ENCODE data around the gene CLDN22.

The CLDN22 gene

DNA sequence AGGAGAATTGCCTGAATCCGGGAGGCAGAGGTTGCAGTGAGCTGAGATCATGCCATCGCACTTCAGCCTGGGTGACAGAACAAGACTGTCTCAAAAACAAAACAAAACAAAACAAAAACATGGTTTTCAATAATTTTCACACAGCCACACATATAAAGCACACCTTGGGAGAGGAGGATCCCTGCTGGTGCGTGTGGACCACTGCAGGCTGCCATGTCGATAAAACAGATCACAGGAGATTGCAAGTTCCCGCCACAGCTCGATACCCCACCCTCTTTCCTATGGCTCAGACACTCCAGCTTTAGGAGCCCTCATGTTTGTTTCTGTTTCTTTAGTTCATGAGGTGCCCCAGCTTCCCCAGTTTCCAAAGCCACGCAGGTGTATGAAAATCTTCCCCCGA lies 33.5 kb upstream of the CLDN22 start:
- H3K27ac ChIP-seq = no peak overlapping the region
- TF ChIP-seq, protein P1, sequence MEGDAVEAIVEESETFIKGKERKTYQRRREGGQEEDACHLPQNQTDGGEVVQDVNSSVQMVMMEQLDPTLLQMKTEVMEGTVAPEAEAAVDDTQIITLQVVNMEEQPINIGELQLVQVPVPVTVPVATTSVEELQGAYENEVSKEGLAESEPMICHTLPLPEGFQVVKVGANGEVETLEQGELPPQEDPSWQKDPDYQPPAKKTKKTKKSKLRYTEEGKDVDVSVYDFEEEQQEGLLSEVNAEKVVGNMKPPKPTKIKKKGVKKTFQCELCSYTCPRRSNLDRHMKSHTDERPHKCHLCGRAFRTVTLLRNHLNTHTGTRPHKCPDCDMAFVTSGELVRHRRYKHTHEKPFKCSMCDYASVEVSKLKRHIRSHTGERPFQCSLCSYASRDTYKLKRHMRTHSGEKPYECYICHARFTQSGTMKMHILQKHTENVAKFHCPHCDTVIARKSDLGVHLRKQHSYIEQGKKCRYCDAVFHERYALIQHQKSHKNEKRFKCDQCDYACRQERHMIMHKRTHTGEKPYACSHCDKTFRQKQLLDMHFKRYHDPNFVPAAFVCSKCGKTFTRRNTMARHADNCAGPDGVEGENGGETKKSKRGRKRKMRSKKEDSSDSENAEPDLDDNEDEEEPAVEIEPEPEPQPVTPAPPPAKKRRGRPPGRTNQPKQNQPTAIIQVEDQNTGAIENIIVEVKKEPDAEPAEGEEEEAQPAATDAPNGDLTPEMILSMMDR (conservative IDR thresholded peaks at IDR 0.05) = no peak
- no peak for TF ChIP-seq ZFX (IDR thresholded peaks at IDR 0.05)

DNA sequence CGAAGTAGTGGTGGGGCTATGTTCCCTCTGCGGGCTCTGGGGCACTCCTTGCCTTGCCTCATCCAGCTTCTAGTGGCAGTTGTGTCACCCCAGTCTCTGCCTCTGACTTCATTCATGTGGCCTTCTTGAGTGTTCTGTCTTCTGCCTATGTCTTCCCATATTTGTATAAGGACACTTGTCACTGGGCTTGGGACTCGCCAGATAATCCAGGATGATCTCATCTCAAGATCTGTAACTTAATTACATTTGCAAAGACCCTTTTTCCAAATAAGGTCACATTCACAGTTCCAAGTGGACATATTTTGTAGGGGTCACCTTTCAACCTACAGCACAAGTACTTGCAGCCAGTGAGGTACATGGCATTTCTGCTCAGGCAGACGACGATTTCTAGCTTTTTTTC lies 32.5 kb upstream of the CLDN22 start:
- H3K27ac ChIP-seq = no peak overlapping the region
- no peak for TF ChIP-seq ZFX (IDR thresholded peaks at IDR 0.05)
- TF ChIP-seq, protein P1 (conservative IDR thresholded peaks at IDR 0.05) = no peak

DNA sequence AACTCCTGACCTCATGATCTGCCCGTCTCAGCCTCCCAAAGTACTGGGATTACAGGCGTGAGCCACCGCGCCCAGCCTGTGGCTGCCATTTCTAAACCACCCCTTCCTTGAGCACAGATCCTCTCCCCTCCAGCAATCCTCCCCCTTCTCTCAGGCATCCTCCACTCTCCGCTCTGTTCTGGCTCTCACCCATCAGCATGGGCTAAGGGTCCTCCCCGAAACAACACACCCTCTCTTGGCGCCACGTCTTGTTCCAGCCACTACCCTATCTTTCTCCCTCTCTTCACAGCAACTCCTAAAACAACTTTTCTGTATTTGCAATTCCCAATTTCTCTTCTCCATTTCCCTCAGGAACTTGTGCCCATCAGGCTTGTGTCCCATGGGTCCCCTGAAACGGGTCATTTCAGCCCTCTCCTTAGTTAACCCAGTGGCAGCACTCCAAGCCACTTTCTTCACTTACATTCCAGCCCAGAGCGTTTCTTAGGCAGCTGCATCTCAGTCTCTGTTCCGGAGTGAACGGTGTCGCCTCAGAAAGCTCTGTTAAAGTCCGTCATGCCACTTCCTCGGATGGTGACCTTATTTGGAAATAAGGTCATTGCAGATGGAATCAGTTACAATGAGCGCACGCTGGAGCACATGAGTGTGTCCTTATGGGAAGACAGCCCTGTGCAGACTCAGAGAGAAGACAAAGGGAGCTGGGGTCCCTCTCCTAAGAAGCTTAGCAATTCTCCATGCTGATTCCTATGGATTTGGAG lies 30.4 kb upstream of the CLDN22 start:
- no peak overlapping the region for H3K27ac ChIP-seq
- TF ChIP-seq ZFX (IDR thresholded peaks at IDR 0.05) = no peak
- TF ChIP-seq, protein P1 (conservative IDR thresholded peaks at IDR 0.05) = no peak

DNA sequence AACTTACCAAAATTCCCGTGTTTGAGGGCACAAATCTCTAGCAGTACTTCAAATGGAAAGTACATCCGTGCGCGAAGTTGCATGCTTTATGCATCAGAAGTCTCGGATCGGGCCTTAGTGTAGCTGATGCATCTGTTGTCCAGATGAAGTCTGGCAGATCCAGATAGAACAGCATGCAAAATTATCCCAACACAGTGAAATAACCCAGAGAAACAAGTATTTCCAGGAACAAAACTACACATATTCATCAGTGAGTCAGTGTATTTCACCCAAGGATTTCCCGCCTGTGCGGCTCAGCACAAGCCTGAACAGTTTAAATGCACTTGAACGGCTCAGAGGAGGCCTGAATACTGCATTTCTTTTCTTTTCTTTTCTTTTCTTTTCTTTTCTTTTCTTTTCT lies 29.6 kb upstream of the CLDN22 start:
- no peak overlapping the region for H3K27ac ChIP-seq
- TF ChIP-seq, protein P1 (conservative IDR thresholded peaks at IDR 0.05) = no peak

DNA sequence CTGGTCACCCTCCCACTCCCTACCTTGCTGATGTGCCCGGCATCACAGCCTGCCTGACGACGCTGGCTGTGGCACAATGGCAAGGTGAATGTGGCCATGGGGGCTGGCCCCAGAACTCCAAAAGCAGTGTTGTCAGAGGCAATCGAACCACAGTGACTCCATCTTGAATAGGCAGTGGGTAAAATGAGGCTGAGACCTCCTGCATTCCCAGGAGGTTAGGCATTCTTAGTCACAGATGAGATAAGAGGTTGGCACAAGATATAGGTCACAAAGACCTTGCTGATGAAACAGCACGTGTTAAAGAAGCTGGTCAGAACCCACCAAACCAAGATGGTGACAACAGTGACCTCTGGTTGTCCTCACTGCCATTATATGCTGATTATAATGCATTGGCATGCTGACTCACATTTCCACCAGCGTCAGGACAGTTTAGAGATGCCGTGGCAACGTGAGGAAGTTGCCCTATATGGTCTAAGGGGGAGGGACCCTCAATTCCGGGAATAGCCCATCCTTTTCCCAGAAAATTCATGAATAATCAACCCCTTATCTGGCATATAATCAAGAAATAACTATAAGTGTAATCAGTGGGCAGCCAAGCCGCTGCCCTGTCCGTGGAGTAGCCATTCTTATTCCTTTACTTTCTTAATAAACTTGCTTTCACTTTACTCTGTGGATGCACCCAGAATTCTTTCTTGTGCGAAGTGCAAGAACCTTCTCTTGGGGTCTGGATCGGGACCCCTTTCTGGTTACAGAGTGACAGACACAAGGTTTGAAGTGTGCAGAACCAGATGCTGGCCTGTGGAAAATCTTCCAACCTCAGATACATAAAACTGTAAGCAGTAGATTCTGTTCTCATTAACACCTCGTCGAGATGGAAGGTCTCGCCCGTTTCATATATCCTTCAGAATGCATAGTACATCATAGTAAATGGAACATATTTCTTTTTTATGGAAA lies 28.9 kb upstream of the CLDN22 start:
- H3K27ac ChIP-seq = no peak overlapping the region
- TF ChIP-seq, protein P1 (conservative IDR thresholded peaks at IDR 0.05) = no peak
- TF ChIP-seq ZFX (IDR thresholded peaks at IDR 0.05) = no peak

DNA sequence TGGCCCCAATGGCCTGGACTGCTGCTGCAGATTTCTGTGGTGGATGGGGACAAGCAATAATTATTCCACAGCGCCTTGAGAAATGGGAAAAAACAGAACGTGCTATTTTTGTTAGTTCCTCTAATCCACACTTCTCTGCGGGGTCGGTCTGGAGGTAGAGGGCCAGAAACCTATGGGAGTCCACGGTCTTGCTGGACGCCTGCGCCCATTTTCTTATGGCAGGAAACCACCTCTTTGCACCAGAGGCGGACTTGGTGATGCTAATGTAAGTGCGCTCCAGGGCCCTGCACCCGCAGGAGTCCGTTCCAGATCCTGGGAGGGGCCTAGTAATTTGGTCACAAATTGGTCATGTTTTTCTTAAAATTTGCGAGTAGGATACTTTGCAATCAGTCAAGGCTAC lies 28.1 kb upstream of the CLDN22 start:
- TF ChIP-seq ZFX (IDR thresholded peaks at IDR 0.05) = no peak
- TF ChIP-seq, protein P1 (conservative IDR thresholded peaks at IDR 0.05) = no peak

DNA sequence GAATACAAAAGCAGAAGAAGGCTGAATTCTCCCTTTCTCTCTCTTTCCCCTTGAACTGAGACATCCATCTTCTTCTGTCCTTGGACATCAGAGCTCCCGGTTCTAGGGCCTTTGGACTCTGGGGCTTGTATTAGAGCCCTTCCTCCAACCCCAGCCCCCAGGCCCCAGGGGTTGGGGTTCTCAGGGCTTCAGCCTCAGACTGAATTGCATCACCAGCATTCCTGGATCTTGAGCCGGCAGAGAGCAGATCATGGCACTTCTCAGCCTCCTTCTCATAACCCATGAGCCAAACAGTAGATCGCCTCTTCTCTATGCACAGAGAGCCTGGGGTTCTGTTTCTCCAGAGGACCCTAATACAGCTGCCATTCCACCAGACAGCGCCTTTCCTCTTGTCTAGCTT lies 27.5 kb upstream of the CLDN22 start:
- TF ChIP-seq, protein P1 (conservative IDR thresholded peaks at IDR 0.05) = no peak
- no peak for TF ChIP-seq ZFX (IDR thresholded peaks at IDR 0.05)

More for the DNA sequence above, 28.1 kb upstream of the CLDN22 start:
- H3K27ac ChIP-seq = no peak overlapping the region

More for the DNA sequence above, 27.5 kb upstream of the CLDN22 start:
- no peak overlapping the region for H3K27ac ChIP-seq

All from C4-2B (cell line).